ENCODE data around the gene SHROOM2.

Gene SHROOM2

DNA sequence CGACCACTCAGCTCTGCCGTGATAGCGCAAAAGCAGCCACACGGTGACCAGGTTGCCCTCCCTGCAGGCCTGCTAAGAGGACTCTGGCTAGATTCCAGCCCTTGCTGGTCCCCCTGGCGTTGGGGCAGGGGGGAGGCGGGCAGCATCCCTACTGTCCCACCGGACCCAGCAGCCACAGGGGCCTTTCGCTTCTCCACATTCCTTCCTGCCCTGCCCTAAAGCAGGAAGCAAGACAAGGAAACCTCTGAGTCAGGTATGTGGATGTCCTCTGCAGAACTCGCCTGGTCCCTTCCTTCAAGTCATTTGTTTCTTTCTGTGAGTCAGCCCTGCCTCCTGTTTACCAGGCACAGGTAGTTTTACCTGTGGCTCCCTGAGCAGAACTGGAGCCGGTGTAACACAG is 120.7 kb downstream of the SHROOM2 start:
- no peak for DNase-seq

DNA sequence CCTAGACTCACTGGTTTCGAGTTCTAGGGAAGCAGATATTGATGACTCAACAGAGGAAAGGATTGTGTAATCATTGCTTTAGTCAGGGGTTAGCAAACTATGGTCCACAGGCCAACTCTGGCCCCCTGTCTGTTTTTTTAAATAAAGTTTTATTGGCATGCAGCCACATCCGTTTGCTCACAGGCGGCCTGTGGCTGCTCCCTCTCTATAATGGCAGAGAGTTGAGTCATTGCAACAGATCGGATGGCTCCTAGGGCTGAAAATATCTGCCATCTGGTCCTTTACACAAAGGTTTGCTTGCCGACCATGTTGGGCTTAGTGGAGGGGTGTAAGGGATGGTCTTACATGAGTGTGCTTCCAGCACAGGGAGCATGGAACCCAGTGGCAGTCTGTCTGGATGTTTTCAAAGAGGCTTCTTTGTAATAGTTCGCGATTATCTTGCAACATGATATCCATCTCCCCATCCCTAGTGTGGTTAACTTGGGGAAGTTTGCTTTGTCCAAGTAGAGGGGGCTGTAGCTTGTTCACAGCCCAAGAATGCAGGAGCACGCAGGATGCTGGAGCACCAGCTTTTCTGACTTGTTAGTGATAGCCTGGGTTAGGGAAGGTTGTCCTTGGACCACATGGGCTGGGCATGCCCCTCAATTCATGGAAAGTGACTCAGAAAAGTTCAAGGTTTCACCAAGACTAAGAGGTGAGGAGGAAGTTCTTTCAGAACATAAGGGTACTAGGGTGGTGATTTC is 121.6 kb downstream of the SHROOM2 start:
- no peak for DNase-seq

DNA sequence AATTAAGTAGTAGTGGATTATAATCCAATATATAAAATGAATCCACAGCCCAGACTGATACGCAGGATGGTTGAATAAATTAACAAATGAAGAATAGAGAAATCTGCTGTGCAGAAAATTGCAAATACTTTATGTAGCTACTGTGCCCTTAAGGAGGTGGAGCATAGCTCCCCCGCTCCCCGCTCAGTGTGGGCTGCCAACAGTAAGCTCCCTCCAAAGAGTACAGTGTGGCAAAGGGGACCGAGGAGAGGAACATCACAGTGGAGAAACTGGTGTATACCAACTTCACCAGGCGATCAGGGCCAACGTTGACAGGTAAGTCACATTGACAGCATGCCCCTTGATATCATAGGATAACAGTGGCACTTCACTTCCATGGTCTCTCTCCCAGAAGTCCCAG is 123.0 kb downstream of the SHROOM2 start:
- no peak for DNase-seq

DNA sequence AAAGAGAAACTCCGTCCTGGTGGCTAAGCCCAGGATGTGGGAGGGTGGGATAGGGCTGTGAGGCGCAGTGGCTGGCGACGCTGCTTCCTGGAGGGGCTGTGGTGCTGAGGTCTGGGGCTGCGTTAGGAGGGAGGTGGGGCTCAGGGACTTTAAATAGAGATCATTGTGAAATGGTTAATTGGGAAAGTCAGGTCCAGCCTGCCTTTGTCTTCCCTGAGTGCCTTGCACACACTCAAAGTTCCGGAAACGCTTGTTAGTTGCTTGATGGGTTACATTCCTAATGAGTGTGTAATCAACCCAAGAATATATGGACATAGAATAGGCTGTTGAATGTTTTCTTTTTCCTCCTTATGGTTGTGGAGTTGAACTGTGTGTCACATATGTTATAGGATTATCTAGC is 125.3 kb downstream of the SHROOM2 start:
- no peak for DNase-seq

DNA sequence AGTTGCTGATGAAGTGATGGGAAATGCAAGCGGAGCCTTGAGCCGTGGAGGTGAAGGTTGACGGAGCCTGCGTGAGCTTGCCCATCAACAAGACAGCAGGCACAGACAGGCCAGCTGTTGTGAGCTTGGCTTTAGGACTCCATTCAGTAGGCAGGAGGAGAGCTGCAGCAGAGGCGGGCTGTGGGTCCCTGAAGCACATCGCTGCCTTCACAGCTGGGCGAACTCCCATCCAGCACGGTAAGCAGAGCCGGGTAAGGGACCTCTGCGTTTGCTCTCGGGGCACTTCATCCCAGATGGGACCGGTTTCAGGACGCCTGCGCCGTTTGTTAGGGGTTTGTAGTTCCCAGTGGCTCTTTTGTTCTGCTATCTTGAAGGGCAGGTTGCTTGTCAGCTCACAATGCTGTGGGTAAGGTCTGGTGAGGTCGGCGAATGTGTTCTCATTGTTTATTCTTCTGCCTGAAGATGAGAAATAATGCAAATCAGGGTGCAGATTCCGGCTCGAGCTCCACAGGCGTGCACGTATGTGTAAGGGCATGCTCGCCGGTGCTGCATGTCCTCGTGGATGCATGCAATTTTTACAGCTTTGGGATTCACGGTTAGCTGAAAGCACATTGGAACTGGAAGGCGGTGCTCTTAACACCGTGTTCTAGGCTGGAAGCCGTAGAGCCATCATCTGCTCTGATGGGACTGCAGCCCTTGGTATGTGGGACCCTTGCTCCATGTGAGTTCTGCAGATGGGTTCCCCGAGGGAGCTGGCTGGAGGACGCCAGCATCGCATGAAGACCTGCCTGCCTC is 126.3 kb downstream of the SHROOM2 start:
- no peak for DNase-seq

DNA sequence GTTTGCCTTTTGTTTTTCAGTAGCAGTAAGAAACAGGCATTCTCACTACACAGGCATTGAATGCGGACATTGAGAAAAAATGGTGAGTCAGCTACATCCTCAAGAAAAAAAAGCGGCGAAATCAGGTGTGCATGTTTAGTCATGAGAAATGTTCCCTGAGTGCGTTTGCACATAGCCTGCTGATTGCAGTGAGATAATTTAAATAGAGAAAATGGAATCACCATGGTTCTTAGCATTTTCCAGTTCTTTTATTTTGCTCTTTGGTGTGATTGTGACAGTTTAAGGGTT is 126.9 kb downstream of the SHROOM2 start:
- DNase-seq, result no peak

DNA sequence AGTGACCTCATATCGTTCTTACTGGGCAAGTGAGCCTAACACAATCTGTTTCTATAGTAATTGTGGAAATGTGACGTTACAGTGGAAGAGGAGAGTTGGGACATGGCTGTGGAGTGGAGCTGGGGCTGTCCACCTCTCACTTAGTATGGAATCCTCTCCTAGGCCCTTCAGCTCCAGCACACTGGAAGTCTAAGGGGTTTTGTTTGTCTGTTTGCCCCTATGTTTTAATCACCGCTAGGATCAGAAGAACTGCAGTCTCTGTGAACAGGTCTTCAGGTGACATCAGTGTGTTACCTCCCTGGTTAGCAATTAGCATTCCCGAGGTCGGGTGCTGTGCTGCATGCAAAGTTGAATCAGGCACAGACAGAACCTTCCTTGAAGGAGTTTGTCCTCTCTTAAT is 131.6 kb downstream of the SHROOM2 start:
- no peak for DNase-seq

DNA sequence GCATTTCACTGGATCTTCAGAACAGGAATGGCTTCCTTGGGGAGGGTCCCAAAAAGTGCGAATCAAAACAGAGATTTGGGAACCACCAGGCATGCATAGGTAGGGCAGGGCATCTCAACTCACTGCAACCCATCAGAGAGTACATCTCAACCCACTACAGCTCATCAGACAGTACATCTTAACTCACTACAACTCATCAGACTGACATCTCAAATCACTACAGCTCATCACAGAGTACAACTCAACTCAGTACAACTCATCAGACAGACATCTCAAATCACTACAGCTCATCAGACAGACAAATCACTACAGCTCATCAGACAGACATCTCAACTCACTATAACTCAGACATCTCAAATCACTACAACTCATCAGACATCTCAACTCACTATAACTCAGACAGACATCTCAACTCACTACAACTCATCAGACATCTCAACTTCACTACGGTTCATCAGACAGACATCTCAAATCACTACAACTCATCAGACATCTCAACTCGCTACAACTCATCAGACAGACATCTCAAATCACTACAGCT is 133.5 kb downstream of the SHROOM2 start:
- DNase-seq, result no peak

DNA sequence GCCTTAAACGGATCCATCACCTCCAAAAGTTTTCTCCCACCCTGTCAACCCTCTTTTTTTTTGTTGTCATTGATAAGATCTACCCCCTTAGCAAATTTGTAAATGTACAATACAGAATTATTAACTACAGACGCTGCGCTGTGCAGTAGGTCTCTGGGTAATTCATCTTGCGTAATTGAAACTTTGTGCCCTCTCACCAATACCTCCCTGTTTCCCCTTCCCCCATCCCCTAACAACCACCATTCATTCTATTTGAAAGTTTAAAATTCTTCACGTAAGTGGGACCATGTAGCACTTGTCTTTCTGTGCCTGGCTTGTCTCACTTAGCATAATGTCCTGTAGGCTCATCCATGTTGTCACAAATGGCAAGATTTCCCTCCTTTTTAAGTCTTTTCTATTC is 135.2 kb downstream of the SHROOM2 start:
- no peak for DNase-seq

DNA sequence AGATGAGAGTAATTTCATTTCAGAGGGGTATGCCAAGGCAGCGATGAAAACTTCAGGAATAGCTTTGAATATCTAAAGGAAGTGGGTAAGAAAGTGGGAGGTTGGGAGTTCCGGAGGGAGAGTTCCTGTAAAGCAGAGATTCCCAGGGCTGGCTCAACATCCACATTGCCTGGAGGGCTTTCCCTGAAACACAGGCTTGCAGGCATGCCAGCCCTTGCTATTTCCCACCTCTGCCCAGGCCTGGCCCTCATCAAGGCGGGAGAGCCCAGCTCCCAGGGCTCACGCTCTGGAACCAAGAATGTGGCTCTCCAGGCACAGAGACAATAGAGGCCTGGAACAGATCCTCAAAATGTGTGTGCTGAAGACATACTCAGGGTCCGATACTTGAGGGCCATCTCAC is 137.1 kb downstream of the SHROOM2 start:
- no peak for DNase-seq

DNA sequence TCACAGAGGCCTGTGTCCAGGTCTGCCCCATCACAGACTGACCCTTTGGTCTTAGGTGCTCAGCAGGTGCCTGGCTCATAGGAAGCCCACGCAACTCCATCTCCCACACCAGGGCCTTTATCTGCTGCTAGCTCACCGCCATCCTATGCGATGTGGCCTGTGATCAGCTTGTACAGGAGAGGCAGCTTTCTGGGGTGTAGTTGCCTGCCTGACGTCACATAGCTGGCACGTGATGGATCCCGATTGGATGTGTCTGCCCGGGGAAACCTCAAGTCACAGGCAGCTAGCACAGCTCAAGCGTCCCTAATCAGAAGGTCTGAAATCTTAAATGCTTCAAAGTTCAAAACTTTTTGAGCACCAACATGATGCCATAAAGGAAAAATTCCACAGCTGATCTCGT is 139.8 kb downstream of the SHROOM2 start:
- no peak for DNase-seq

DNA sequence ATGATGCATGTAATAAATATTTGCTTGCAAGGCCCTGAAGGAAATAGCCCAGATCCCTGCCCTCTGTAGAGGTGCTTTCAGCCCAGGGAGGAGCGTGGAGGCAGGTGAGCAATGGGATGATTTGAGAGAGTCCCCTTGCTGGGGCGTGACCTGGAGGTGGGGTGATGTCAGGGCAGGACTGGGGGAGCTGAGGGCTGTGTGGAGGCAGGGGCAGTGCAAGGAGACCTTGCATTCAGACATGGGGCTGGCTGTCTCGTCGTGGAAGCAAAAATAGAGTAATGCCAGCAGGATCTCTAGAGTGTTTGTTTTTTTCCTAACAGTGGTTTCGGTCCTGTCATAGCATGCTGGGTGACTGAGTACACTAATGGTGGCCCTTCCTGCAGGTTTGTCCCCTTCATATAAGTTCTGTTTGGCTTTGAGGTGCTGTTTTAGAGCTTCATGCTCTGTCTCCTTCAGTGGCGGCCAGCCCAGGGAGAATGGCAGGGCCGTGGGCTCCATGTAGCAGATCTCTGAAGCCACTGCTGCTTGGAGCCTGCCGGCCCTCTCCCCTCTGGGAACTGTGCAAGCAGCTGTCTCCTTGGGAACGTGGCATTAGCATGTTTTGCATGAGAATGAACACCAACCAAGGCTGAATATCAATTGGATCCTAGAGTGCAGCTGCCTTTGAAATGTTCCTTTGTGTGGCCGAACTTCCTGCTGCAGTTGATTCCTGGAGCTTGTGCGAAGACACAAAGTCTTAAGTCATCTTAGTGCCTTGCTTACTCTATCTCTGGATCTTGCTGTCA is 141.7 kb downstream of the SHROOM2 start:
- no peak for DNase-seq

DNA sequence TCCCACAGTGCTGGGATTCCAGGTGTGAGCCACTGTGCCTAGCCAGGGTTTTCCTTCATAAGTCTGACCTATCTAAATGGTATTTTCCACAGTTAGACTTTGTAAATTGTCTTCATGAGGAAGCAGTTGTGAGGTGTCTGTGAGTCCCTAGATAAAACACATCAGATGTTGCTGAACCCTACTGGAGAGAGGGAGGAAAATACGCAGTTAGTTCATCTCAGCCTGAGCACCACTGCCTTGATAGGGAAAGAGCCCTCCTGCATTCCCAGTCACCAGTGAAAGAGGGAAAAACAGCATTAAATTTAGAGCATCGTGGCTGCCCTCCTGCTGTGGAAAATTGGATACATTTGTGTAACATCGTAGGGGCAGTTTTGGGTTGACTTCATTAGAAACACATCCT is 149.2 kb downstream of the SHROOM2 start:
- no peak for DNase-seq

DNA sequence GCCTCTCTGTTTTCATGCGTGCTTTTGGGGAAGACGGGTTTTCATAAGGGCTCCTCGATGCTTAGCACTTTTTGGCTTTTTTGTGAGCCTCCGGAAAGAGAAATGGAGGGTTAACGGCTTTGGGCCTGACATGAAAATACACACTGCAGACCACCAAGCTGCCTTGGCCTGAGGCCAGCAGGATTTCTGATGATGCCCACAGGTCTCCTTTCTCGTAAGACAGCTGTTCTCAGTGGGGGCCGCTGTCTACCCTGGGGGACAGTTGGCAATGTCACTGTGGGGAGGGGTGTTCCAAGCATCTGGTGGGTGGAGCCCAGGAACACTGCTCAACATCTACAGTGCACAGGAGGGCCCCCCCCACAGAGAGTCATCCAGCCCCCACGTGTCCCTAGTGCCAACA is 151.5 kb downstream of the SHROOM2 start:
- DNase-seq, result no peak

DNA sequence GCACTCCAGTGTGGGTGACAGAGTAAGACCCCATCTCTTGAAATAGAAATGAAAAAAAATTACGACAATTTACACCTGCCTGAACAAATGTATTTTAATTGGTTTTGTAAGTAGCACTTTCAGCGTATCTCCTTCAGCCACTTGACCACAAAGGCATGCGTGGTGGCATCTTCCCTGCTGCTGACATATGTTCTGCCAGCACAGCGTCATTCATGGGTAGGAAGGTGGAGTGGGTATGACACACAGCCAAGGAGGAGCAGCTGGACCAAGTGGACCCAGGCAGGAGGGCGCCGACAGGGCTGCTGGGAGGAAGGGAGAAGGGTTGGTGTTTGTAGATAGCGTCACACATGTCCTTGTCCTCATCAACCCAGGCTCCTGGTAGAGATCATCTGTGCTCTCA is 152.3 kb downstream of the SHROOM2 start:
- no peak for DNase-seq

DNA sequence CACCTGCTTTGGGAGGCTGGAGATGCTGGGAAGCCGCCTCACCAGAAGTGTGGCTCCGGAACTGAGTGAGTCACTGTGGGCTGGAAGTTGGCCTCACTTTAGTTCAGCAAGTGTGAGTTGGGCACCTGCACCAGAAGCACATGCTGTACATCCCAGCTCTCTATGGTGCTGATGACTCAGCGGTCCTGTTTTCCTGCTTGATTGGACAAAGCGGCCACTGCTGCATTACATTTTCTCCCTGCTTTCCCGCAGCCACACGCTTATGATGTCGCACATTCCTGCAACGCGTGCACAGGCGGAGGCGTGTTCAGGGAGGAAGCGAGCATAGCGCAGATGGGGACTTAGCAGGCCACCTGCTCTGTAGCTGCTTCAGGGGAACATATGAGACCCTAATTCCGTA is 154.2 kb downstream of the SHROOM2 start:
- DNase-seq, result no peak

DNA sequence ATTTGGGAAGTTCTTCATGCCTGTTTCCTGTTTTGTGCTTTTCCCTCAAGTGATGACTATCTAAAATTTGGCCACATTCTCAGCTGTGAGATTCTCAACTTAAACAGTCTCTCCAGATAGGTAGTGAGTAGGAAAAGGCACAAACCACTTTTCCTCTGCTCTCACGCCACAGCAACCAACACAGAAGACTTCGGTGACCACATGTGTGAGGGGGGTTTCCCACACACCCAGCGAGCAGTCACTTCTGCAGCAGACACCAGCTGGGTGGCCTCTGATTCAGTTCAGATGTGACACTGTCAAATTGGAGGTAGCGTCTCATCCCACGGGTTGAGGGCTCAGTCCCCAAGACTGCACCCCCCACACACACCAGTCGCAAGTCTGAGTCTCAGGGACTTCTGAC is 155.9 kb downstream of the SHROOM2 start:
- no peak for DNase-seq

DNA sequence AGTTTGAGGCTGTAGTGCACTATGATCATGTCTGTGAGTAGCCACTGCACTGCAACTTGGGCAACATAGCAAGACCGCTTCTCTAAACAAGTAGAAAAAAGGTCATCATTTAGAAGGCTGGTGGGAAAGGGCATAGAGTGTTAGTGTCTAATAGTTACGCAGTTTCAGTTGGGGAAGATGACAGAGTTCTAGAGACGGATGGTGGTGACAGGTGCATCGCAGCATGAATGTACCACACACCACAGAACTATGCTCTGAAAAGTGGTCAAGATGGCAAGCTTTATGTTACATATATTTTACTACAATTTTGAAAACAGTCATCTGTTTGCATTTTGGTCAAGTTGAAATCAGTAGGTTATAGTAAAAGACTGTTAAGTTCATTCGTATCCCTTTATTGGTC is 157.2 kb downstream of the SHROOM2 start:
- no peak for DNase-seq

DNA sequence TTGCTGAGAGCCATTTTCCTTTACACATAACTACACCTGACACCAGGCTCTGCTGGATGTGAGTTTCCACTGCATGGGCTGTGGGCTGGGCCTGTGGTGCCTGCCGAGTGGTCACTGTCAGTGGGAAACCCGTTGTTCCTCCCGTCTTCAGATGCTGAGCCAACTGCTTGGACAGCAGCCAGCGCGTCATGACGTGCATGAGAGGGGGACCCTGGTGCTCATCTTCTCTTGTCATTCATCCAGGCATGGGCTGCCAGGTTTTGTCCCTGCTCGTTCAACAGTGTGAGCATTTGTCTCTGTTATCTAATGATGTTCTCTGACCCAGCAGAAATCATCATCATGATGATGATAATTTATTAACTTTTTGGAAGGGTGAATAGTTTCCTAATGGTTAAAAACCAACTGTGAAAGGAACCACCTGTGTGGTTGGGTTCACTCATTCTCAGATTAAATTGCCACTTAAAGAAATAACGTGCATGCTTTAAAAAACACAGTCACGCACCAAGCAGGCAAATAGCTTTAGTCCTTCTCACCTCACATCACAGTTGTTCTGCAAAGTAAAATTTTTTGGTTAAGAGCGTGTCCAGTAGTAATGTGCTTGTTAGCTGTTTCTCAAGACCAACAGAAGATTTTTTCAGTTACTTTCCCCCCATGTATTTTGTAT is 161.0 kb downstream of the SHROOM2 start:
- DNase-seq, result no peak

DNA sequence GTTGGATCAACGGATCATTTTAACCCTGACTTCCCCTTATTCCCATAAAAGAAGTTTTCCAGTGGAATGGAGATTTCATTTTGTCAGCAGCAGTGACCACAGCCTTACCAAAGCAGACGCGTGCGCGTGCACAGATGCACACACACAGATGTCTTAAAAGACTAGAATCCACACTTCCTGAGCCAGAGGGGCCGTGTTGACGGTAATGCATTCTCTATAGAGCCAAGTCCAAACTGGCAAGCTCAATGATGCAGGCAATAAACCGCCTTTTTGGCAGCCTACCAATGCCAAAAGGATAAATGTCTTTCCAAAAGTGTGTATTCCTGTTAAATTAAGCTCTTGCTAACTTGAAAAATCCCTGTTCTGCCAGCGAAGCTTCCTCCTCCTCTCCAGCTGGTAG is 162.2 kb downstream of the SHROOM2 start:
- DNase-seq, result no peak

DNA sequence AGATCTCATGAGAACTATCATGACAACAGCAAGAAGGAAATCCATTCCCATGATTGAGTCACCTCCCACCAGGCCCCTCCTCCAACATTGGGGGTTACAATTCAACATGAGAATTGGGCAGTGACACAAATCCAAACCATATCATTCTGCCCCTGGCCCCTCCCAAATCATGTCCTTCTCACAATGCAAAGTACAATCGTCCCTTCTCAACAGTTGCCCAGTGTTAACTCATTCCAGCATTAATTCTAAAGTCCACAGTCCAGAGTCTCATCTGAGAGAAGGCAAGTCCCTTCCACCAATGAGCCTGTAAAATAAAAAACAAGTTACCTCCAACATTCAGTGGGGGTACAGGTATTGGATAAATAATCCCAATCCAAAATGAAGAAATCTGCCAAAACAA is 166.1 kb downstream of the SHROOM2 start:
- DNase-seq, result no peak

DNA sequence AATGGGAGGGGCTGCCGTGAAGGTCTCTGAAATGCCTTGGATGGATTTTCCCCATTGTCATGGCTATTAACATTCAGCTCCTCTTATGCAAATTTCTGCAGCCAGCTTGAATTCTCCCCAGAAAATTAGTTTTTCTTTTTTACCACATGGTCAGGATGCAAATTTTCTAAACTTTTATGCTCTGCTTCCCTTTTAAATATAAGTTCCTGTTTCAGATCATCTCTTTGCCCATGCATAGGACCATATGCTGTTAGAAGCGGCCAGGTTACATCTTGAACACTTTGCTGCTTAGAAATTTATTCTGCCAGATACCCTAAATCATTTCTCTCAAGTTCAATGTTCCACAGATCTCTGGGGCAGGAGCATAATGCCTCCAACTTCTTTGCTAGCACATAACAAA is 167.2 kb downstream of the SHROOM2 start:
- no peak for DNase-seq

DNA sequence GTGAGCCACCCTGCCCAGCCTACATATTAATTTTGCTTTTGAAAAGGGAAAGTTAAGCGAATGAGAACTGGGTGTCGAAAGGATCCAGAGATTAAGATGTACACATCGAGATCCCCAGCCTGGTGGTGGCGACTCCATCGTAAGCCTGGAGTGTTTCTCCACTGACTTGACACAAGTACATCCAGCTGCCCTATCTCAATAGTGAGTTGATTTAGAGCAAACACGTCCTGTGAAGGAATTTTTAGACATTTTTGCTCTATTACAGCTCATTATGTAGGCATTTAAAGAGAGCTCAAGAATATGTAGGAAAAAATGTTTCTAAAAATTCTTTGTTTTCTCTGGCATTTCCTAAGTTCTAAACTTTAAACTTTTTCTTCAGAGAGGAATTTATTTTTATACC is 169.3 kb downstream of the SHROOM2 start:
- DNase-seq, result no peak

All from AML-193 (cell line).